Loucy (cell line): ENCODE results near the gene ZNF544.

Experiments
- EZH2phosphoT487 ChIP-seq: fragments of 200-600 bp; IDR thresholded peaks from 2 replicates; pipeline ENCODE4 v1.6.1; 2018; ENCODE audit warnings: antibody characterized with exemption, mild to moderate bottlenecking, moderate library complexity, borderline replicate concordance
- TF ChIP-seq, protein P1 (sequence below): fragments of 200-600 bp; sonication (generic); conservative IDR thresholded peaks from 2 replicates; pipeline ENCODE4 v1.5.1; 2014; ENCODE audit warnings: mild to moderate bottlenecking, antibody characterized with exemption, low read length

DNA sequence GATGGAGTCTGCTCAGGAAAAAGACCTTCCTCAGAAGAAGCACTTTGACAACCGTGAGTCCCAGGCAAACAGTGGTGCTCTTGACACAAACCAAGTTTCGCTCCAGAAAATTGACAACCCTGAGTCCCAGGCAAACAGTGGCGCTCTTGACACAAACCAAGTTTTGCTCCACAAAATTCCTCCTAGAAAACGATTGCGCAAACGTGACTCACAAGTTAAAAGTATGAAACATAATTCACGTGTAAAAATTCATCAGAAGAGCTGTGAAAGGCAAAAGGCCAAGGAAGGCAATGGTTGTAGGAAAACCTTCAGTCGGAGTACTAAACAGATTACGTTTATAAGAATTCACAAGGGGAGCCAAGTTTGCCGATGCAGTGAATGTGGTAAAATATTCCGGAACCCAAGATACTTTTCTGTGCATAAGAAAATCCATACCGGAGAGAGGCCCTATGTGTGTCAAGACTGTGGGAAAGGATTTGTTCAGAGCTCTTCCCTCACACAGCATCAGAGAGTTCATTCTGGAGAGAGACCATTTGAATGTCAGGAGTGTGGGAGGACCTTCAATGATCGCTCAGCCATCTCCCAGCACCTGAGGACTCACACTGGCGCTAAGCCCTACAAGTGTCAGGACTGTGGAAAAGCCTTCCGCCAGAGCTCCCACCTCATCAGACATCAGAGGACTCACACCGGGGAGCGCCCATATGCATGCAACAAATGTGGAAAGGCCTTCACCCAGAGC, 16.2 kb upstream of the ZNF544 start:
- TF ChIP-seq, protein P1, sequence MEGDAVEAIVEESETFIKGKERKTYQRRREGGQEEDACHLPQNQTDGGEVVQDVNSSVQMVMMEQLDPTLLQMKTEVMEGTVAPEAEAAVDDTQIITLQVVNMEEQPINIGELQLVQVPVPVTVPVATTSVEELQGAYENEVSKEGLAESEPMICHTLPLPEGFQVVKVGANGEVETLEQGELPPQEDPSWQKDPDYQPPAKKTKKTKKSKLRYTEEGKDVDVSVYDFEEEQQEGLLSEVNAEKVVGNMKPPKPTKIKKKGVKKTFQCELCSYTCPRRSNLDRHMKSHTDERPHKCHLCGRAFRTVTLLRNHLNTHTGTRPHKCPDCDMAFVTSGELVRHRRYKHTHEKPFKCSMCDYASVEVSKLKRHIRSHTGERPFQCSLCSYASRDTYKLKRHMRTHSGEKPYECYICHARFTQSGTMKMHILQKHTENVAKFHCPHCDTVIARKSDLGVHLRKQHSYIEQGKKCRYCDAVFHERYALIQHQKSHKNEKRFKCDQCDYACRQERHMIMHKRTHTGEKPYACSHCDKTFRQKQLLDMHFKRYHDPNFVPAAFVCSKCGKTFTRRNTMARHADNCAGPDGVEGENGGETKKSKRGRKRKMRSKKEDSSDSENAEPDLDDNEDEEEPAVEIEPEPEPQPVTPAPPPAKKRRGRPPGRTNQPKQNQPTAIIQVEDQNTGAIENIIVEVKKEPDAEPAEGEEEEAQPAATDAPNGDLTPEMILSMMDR = no peak
- TF ChIP-seq EZH2phosphoT487 = no peak
